ENCODE measurements around the gene CASQ2.

GRCh38 chr1:115668579-115668978, 99.9 kb downstream of the CASQ2 start:
- TF ChIP-seq POLR2A (IDR thresholded peaks at IDR 0.05; ENCODE audit: low read length) (no peak), CTCF (IDR thresholded peaks at IDR 0.05) (no peak), JUN (IDR thresholded peaks at IDR 0.05) (no peak)

Data from A549 (cell line).